ENCODE measurements around the gene TMEM145. TPM values are rescaled to one million over a fixed set of nuclear protein-coding genes. Genes with fewer than 3 reads are reported as not detected.

The TMEM145 gene
- total RNA-seq, 1 donor from 2014 or later: 18.4 TPM

DNA sequence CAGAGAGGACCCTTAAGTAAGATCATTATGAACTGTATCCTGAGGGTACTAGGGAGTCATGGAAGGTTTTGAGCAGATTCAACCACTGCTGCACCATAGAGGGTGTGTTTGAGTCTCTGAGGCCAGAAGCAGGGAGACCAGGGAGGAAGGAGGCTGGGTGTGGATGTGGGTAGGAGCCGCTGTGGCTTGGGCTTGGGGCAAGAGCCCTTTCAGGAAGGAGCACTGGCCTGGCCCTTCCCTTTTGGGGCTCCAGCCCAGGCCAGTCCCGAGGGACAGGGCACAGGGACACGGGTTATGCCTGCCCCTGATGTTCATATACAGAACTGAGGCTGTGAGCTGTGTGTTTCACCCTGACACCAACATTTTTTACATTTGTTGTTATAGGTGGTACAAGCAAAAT lies 36.8 kb upstream of the TMEM145 start:
- Mint-ChIP-seq H3K36me3 (ENCODE audit: low read depth) (no peaks in the 10 kb centered on the region), H3K27ac (ENCODE audit: unreplicated experiment) (no peak overlapping the region), H3K27me3 (ENCODE audit: low read depth) (no peaks in the 10 kb centered on the region), H3K4me1 (peaks cover 21% of the 10 kb centered on the region), H3K4me3 (peak overlapping the region; percentile 49), H3K9me3 (no peaks in the 10 kb centered on the region)
- DNase-seq (ENCODE audit: low read depth, low spot score): no peak
- TF ChIP-seq, protein P1, sequence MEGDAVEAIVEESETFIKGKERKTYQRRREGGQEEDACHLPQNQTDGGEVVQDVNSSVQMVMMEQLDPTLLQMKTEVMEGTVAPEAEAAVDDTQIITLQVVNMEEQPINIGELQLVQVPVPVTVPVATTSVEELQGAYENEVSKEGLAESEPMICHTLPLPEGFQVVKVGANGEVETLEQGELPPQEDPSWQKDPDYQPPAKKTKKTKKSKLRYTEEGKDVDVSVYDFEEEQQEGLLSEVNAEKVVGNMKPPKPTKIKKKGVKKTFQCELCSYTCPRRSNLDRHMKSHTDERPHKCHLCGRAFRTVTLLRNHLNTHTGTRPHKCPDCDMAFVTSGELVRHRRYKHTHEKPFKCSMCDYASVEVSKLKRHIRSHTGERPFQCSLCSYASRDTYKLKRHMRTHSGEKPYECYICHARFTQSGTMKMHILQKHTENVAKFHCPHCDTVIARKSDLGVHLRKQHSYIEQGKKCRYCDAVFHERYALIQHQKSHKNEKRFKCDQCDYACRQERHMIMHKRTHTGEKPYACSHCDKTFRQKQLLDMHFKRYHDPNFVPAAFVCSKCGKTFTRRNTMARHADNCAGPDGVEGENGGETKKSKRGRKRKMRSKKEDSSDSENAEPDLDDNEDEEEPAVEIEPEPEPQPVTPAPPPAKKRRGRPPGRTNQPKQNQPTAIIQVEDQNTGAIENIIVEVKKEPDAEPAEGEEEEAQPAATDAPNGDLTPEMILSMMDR (conservative IDR thresholded peaks at IDR 0.05): no peak

DNA sequence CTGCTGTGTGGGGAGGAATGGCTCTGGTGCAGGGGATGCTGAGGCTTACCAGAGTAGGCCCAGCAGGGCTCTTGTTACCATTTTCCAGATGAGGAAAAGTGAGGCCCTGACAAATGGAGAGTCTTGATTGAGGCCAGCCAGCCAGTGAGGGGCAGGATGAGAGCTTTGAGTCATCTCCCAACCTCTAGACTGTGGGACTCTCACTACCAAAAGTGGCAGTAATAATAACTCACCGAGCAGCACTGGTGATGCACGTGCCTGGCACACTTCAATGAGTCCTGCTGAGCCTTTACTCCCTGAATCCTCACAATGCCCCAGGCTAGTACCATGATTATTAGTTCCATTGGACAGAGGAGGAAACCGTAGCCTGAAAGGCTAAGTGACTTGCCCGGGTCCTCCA lies 36.3 kb upstream of the TMEM145 start:
- Mint-ChIP-seq H3K27me3 (ENCODE audit: low read depth) (no peaks in the 10 kb centered on the region), H3K9me3 (no peaks in the 10 kb centered on the region), H3K4me1 (peaks cover 21% of the 10 kb centered on the region), H3K27ac (ENCODE audit: unreplicated experiment) (no peak overlapping the region), H3K4me3 (no peak overlapping the region), H3K36me3 (ENCODE audit: low read depth) (no peaks in the 10 kb centered on the region)
- no peak for DNase-seq (ENCODE audit: low read depth, low spot score)
- TF ChIP-seq, protein P1 (conservative IDR thresholded peaks at IDR 0.05): no peak

DNA sequence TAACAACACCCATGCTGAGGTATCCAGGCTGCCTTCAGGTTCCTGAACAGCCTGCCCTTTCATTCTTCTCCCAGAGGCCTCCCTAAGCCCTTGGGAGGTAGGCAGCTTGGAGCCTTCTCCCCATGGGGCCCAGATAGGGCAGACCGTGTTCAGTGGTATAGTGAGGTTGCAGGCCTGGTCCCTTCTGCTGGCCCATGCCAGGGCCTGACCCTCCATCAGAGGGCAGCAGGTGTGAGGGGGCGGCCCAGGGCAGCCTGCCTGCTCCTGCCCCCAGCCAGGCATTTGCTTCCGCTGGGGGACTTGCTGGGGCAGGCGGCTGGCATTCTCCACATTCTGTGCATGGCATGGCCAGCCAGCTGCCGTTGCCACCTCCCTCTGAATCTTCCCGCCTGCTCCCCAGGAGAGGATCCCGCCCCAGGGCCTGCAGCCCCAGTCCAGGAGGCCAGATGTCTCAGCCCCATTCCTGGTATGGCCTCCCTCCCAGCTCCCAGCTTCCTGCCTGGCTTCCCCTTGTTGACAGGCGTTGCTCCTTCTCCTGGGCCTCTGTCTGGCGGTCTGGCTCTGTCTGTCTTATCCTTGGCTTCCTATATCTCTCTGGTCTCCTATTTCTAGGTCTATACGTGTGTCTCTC lies 35.2 kb upstream of the TMEM145 start:
- H3K4me3 Mint-ChIP-seq: peak overlapping the region; percentile 96

DNA sequence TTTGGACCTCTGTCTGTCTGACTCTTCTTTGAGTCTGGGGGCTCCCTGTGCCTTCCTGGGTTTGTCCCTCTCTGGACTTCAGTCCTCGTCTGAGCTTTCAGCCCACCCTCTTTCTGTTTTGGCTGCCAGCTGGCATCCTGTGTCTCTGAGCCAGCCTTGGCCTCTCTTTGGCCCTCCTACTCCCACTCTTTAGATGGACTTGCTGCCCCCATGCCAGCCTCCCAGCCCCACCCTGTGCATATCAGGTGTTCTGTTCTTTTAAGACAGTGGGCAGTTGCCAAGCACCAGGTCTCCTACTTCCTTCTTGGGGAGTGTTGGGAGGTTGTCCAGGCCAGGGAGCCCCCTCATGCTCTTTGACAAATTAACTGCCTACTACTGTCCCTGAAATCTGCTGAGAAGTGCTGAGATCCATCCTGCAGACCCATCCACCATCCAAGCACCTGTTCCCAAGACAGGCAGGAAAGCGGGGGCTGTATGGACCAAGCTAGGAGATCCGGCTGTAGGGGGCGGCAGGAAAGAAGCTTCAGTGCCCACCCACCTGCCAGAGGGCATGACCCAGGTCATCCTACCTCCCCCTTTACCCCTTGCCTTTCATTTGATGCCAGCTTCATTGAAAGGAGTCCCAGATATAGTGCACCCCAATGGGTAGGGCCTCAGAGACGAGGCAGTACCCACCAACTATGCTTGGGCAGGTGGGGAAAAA lies 34.5 kb upstream of the TMEM145 start:
- Mint-ChIP-seq H3K4me3 (peak overlapping the region; percentile 96), H3K9me3 (no peaks in the 10 kb centered on the region), H3K27me3 (ENCODE audit: low read depth) (no peaks in the 10 kb centered on the region), H3K4me1 (peaks cover 21% of the 10 kb centered on the region), H3K36me3 (ENCODE audit: low read depth) (no peaks in the 10 kb centered on the region), H3K27ac (ENCODE audit: unreplicated experiment) (no peak overlapping the region)
- DNase-seq (ENCODE audit: low read depth, low spot score): no peak
- TF ChIP-seq, protein P1 (conservative IDR thresholded peaks at IDR 0.05): no peak

More for the DNA sequence above, 35.2 kb upstream of the TMEM145 start:
- H3K27ac Mint-ChIP-seq (ENCODE audit: unreplicated experiment): no peak overlapping the region
- no peaks in the 10 kb centered on the region for H3K27me3 Mint-ChIP-seq (ENCODE audit: low read depth)
- H3K4me1 Mint-ChIP-seq: peaks cover 21% of the 10 kb centered on the region
- H3K9me3 Mint-ChIP-seq: no peaks in the 10 kb centered on the region
- TF ChIP-seq, protein P1 (conservative IDR thresholded peaks at IDR 0.05): no peak
- no peaks in the 10 kb centered on the region for H3K36me3 Mint-ChIP-seq (ENCODE audit: low read depth)
- no peak for DNase-seq (ENCODE audit: low read depth, low spot score)

DNA sequence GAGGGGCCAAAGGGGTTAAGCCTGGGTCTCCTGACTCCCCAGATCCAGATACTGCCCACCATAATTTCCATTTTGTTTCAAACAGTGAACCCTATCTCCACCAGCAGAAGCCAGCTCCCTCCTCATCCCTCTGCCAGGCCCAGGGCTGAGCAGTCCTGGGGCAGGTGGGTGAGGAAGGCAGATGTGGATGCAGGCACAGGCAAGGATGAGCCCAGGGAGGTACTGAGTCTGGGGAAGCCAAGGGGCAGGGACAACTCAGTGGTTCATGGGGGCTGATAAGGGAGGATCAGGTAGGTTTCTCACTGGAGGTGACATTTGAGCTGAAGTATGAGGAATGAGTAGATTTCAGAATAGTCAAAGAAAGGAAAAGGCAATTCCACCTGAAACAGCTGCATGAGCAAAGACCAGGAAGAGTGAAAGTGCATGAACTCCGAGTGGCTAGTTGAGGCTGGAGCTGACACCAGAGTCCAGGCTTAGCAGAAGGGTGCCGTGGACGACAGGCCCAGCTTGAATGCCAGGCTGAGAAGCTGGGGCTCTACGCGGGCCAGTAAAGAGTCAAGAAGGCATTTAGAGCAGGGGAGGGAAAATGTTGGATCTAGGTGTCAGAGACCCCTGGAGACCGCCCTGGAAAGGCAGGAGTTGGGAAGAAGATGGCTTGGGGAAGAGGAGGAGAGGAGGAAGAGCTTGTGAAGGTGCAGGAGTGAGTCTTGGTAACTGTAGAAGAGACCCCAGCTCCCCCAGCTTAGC lies 33.8 kb upstream of the TMEM145 start:
- peaks cover 21% of the 10 kb centered on the region for H3K4me1 Mint-ChIP-seq
- H3K9me3 Mint-ChIP-seq: no peaks in the 10 kb centered on the region
- TF ChIP-seq, protein P1 (conservative IDR thresholded peaks at IDR 0.05): no peak
- H3K36me3 Mint-ChIP-seq (ENCODE audit: low read depth): no peaks in the 10 kb centered on the region
- peak overlapping the region; percentile 96 for H3K4me3 Mint-ChIP-seq
- DNase-seq (ENCODE audit: low read depth, low spot score): no peak
- no peaks in the 10 kb centered on the region for H3K27me3 Mint-ChIP-seq (ENCODE audit: low read depth)
- peak overlapping the region; percentile 30 for H3K27ac Mint-ChIP-seq (ENCODE audit: unreplicated experiment)

Measured in neural crest cell (in vitro differentiated cells).